GM10248 (cell line): Measurements from ENCODE around the gene KAT6B.
A peak's percentile ranks its signal among the peaks of the same experiment; 100 is the strongest.
"Not testable (repeated sequence)": the region's sequence is repeated elsewhere in the genome, so short reads cannot be mapped to it uniquely, and the experiment has no call there.

ENCODE experiments used
- CTCF ChIA-PET: fragments of 300-600 bp; sonication (Branson Sonifier 250); formaldehyde crosslinking; extraction: SDS; loops from one replicate; lab custom pipeline; 2021; ENCODE audit warnings: antibody characterized with exemption; lab: Yijun Ruan, JAX
- POLR2A ChIA-PET: fragments of 350-650 bp; sonication (Branson Sonifier 250); formaldehyde crosslinking; extraction: SDS; loops from one replicate; lab custom pipeline; 2020; ENCODE audit warnings: antibody characterized with exemption; lab: Yijun Ruan, JAX
- DNase-seq: peaks from one replicate; pipeline ENCODE4 v3.0.0; 2012; ENCODE audit errors: extremely low spot score
- TF ChIP-seq, protein P1 (sequence below): IDR thresholded peaks from 2 replicates; pipeline ENCODE4 v1.5.1; 2012; ENCODE audit warnings: mild to moderate bottlenecking, low read depth; ENCODE audit errors: extremely low read depth, missing control alignments, control extremely low read depth

Gene KAT6B

DNA sequence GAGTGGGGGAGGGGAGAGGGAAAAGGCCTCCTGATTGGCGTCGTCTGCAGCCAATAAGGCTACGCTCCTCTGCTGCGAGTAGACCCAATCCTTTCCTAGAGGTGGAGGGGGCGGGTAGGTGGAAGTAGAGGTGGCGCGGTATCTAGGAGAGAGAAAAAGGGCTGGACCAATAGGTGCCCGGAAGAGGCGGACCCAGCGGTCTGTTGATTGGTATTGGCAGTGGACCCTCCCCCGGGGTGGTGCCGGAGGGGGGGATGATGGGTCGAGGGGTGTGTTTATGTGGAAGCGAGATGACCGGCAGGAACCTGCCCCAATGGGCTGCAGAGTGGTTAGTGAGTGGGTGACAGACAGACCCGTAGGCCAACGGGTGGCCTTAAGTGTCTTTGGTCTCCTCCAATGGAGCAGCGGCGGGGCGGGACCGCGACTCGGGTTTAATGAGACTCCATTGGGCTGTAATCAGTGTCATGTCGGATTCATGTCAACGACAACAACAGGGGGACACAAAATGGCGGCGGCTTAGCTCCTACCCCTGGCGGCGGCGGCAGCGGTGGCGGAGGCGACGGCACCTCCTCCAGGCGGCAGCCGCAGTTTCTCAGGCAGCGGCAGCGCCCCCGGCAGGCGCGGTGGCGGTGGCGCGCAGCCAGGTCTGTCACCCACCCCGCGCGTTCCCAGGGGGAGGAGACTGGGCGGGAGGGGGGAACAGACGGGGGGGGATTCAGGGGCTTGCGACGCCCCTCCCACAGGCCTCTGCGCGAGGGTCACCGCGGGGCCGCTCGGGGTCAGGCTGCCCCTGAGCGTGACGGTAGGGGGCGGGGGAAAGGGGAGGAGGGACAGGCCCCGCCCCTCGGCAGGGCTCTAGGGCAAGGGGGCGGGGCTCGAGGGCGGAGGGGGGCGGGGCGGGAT, at the start of gene KAT6B:
KAT6B (plus strand) TSS at position 459 of the 903 bp plus-strand sequence. CDS start 16,258 bp downstream, outside the sequence.
- peak; percentile 95 for DNase-seq
- TF ChIP-seq, protein P1, sequence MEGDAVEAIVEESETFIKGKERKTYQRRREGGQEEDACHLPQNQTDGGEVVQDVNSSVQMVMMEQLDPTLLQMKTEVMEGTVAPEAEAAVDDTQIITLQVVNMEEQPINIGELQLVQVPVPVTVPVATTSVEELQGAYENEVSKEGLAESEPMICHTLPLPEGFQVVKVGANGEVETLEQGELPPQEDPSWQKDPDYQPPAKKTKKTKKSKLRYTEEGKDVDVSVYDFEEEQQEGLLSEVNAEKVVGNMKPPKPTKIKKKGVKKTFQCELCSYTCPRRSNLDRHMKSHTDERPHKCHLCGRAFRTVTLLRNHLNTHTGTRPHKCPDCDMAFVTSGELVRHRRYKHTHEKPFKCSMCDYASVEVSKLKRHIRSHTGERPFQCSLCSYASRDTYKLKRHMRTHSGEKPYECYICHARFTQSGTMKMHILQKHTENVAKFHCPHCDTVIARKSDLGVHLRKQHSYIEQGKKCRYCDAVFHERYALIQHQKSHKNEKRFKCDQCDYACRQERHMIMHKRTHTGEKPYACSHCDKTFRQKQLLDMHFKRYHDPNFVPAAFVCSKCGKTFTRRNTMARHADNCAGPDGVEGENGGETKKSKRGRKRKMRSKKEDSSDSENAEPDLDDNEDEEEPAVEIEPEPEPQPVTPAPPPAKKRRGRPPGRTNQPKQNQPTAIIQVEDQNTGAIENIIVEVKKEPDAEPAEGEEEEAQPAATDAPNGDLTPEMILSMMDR = peak; percentile 2
- ChIA-PET CTCF (interaction anchor here (0.7 to 1.8 kb wide), 6 partner anchors 12 to 194 kb away, joined by 3 to 5 read pairs (median 3); no protein-coding TSS in a partner anchor), POLR2A (interaction anchor here (0.6 to 1.2 kb wide), 10 partner anchors 45 to 1729 kb away, joined by 3 to 8 read pairs (median 4); no protein-coding TSS in a partner anchor)

DNA sequence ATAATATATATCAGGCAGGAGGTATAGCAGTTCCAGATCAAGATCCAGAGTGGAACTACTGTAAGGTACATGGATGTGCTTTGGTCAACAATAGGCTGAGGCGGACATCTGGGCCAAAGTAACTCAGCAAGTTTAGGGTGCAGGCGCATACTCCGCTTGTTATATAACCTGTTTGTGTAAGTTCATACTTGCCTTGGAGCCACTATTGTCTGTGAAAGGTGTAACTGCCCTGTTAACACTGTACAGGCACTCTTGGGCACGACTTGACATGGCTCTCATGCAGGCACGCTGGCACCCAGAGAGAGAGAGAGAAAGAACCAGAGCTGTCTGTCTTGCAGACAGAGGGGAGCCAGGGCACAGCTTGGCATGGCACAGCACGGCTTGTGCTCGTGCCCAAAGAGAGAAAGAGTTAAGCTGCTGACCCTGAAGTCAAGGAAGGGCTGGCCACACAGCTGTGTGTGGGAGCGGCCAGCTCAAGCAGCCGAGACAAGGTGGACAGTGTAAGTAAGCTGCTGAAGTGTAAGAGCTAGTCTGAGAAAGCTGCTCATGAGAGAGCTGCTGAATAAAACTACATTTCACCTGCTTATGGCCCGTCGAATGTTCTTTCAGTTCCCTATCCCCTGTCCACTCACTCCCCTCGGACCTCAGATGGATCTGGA, 47.8 kb upstream of the KAT6B start:
- TF ChIP-seq, protein P1 = no peak
- no peak for DNase-seq
- POLR2A ChIA-PET = no interaction called here
- CTCF ChIA-PET = interaction anchor here (1.3 to 1.8 kb wide), 5 partner anchors 11 to 39 kb away, joined by 3 to 7 read pairs (median 4); no protein-coding TSS in a partner anchor

DNA sequence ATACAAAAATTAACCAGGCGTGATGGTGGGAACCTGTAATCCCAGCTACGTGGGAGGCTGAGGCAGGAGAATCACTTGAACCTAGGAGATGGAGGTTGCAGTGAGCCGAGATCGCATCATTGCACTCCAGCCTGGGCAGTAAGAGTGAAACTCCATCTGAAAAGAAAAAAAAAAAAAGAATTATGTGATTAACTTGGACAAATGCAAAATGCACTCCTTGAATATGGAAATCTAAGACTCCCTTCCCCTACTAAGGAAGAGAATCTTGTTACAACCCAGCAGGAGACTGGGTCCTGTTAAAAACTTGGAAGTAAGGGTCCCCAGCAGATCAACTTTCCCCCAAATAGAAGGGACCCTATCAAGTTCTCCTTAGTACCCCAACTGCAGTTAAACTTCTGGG, 44.5 kb upstream of the KAT6B start:
- CTCF ChIA-PET = interaction anchor here (1.1 to 1.4 kb wide), 2 partner anchors 8 to 14 kb away, joined by 3 to 4 read pairs; no protein-coding TSS in a partner anchor
- POLR2A ChIA-PET = not testable (repeated sequence)

DNA sequence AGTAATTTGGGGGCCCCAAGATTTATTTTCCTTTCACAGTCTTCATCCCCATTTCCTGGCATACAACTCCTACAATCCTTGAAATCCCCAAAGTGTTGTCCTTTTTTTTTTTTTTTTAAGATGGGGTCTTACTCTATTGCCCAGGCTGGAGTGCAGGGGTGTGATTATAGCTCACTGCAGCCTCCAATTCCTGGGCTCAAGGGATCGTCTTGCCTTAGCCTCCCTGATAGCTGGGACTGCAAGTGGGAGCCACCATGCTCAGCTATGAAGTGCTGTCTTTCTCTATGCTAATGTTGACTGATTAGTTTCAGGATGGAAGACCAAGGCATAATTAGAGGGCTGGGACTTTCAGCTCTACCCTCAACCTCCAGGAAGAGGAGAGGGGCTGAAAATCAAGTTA, 41.9 kb upstream of the KAT6B start:
- POLR2A ChIA-PET = no interaction called here
- DNase-seq = no peak
- TF ChIP-seq, protein P1 = no peak
- CTCF ChIA-PET = interaction anchor here (1.2 kb wide), 2 partner anchors 10 to 14 kb away, joined by 4 to 5 read pairs; no protein-coding TSS in a partner anchor

More for the DNA sequence above, 44.5 kb upstream of the KAT6B start:
- not testable (repeated sequence) for DNase-seq

DNA sequence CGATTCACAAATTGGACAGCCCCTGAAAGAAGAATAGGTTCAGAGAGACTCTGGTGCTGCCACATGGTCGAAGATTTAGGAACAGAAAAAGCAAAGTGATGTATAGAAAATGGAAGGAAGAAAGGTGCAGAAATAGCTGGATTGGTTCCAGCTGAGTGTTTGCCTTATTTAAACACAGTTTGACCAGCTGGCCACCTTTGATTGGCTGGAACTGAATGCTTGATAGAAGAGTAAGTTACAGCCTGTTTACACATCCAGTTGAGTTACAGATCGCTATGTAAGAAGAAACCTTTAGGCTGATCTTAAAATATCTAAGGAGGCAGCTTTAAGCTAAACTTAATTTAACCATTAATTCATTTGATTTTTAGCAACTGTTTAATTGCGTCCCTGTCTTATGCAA, 40.3 kb upstream of the KAT6B start:
- POLR2A ChIA-PET = no interaction called here
- CTCF ChIA-PET = interaction anchor here (1.2 kb wide), 1 partner anchor 36 kb away, joined by 3 read pairs; no protein-coding TSS in a partner anchor
- TF ChIP-seq, protein P1 = no peak
- no peak for DNase-seq

DNA sequence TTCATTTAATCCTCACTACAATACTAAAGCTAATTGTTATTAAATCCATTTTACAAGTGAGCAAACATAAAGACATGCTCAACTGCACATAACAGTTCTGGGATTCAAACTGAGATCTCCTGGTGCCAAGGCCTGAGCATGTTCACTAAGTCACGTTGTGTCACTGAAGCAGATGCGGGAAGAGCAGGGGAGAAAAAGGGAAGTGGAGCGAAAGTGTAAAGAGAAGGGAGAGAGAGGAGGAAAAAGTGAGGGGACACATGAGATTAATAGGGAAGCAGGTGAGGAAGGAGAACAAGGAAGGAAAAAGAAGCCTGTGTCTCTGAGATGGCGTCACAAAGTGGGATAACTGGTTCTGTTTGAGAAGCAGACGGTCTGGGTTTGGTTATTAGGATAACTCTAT, 38.9 kb upstream of the KAT6B start:
- CTCF ChIA-PET = no interaction called here
- TF ChIP-seq, protein P1 = no peak
- no peak for DNase-seq
- POLR2A ChIA-PET = interaction anchor here (0.7 kb wide), 1 partner anchor 309 kb away, joined by 4 read pairs; no protein-coding TSS in a partner anchor

DNA sequence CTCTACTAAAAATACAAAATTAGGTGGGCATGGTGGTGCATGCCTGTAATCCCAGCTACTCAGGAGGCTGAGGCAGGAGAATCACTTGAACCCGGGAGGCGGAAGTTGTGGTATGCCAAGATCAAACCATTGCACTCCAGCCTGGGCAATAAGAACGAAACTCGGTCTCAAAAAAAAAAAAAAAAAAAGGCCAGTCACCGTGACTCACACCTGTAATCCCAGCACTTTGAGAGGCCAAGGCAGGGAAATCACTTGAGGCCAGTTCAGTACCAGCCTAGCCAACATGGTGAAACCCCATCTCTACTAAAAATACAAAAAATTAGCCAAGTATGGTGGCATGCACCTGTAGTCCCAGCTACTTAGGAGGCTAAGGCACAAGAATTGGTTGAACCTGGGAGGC, 34.4 kb upstream of the KAT6B start:
- CTCF ChIA-PET, POLR2A ChIA-PET, DNase-seq: not testable (repeated sequence)
